ENCODE data around the gene ZNF367.

ZNF367 gene

DNA sequence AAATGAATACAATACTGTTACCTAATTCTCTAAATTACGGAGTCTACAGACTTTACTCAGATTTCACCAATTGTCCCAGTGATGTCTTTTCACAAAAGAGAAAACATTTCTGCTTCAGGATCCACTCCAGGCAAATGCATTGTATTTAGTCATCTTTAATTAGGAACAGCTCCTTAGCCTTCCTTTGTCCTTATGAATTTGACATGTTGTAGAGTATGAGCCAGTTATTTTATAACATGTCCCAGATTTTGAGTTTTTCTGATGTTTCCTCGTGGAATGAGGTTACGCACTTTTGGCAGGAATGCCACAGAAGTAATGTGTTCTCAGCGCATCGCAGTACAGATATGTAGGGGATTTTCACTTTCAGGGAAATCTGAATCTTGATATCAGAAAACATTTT is 42.3 kb upstream of the ZNF367 start:
- no peak overlapping the region for H3K4me3 ChIP-seq (replicated peaks; ENCODE audit: low read depth, low read length)
- DNase-seq (ENCODE audit: extremely low read depth, low read depth): no peak

GRCh38 chr9:96459268-96460007 is 41.3 kb upstream of the ZNF367 start:
- H3K4me3 ChIP-seq (replicated peaks; ENCODE audit: low read depth, low read length): no peak overlapping the region
- TF ChIP-seq, protein P1, sequence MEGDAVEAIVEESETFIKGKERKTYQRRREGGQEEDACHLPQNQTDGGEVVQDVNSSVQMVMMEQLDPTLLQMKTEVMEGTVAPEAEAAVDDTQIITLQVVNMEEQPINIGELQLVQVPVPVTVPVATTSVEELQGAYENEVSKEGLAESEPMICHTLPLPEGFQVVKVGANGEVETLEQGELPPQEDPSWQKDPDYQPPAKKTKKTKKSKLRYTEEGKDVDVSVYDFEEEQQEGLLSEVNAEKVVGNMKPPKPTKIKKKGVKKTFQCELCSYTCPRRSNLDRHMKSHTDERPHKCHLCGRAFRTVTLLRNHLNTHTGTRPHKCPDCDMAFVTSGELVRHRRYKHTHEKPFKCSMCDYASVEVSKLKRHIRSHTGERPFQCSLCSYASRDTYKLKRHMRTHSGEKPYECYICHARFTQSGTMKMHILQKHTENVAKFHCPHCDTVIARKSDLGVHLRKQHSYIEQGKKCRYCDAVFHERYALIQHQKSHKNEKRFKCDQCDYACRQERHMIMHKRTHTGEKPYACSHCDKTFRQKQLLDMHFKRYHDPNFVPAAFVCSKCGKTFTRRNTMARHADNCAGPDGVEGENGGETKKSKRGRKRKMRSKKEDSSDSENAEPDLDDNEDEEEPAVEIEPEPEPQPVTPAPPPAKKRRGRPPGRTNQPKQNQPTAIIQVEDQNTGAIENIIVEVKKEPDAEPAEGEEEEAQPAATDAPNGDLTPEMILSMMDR (IDR thresholded peaks at IDR 0.05; ENCODE audit: low read depth, low read length, missing control alignments): no peak
- no peak for DNase-seq (ENCODE audit: extremely low read depth, low read depth)

More for the DNA sequence above, 42.3 kb upstream of the ZNF367 start:
- TF ChIP-seq, protein P1 (IDR thresholded peaks at IDR 0.05; ENCODE audit: low read depth, low read length, missing control alignments): no peak

GRCh38 chr9:96458226-96458625 is 40.1 kb upstream of the ZNF367 start:
- no peak overlapping the region for H3K4me3 ChIP-seq (replicated peaks; ENCODE audit: low read depth, low read length)
- DNase-seq (ENCODE audit: extremely low read depth, low read depth): no peak
- TF ChIP-seq, protein P1 (IDR thresholded peaks at IDR 0.05; ENCODE audit: low read depth, low read length, missing control alignments): no peak

GRCh38 chr9:96457266-96457665 is 39.1 kb upstream of the ZNF367 start:
- TF ChIP-seq, protein P1 (IDR thresholded peaks at IDR 0.05; ENCODE audit: low read depth, low read length, missing control alignments): no peak
- H3K4me3 ChIP-seq (replicated peaks; ENCODE audit: low read depth, low read length): no peak overlapping the region
- DNase-seq (ENCODE audit: extremely low read depth, low read depth): no peak

DNA sequence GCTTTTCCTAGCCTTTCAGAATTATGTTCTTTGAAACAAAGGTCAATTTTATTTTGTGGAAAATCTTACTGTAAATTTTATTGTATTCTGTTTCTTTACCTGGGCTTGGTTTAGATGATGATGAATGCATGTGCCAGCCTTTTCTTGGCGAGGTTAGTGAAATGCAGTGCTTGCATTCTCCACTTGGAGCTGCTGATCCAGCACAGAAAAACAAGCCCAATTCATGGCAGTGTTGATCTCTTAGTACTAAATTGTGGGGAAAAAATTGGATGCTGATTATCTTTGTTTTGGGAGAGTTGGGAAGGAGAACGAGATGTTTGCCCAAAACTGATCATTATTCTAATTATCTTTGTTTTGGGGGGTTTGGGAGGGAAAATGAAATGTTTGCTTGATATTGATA is 35.5 kb upstream of the ZNF367 start:
- TF ChIP-seq, protein P1 (IDR thresholded peaks at IDR 0.05; ENCODE audit: low read depth, low read length, missing control alignments): peak; percentile 56
- no peak overlapping the region for H3K4me3 ChIP-seq (replicated peaks; ENCODE audit: low read depth, low read length)
- DNase-seq (ENCODE audit: extremely low read depth, low read depth): no peak

- H3K4me3 ChIP-seq (replicated peaks; ENCODE audit: low read depth, low read length): peak overlapping the region; percentile 66
- TF ChIP-seq, protein P1 (IDR thresholded peaks at IDR 0.05; ENCODE audit: low read depth, low read length, missing control alignments): no peak
- no peak for DNase-seq (ENCODE audit: extremely low read depth, low read depth)
Measured at GRCh38 chr9:96450613-96451528, 32.7 kb upstream of the ZNF367 start.

Measured in HFF-Myc (cell line).